ENCODE results near the gene FNTB. TPM values are rescaled to one million over a fixed set of nuclear protein-coding genes. Genes with fewer than 3 reads are reported as not detected.

FNTB gene
- total and polyA plus RNA-seq, 2 donors (not counting 3 experiments of a cell fraction or from before 2014, with no cell fraction given), result 21.0 to 21.6 TPM

DNA sequence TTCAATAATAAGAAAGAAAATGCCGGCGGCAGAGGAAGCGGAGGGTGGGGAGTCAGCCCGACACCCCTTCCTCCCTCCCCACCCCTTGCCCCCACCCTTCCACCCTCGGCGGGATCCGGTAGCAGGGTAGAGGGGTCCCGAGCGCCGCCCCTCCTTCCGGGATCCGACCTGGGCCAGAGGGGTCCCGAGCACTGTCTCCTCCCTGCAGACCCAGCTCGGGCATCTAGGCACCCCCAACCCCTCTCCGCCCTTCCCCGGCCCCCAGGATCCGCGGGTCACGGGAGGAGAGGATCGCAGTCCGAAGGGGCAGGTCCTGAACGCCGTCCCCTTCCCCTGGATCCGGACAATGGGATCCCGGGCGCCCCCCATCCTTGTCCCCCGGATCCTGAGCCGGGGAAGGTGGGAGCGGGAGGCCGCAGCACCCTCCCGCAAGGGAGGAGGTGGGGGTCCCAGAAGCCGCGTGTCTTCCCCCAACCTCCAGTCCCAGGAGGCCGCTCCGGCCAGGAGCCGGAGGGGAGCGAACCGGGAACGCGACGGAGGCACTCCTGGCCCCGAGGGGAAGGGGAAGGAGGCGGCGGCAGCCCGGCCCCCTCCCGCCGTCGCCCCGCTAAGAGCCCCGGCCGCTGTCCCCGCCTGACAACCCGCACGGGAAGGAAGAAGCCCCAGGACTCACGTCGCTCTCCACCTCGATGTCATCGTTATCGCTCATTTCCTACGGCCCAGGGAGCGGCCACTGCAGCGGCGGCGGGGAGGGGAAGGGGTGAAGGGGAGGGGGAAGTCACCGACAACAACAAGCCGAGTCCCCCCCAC, 115.1 kb downstream of the FNTB start:
- no peaks in the 10 kb centered on the region for H3K9me1 ChIP-seq (replicated peaks; ENCODE audit: control insufficient read depth, extremely low read depth, insufficient read depth, low read length)
- H3K4me1 ChIP-seq (ENCODE audit: control insufficient read depth, extremely low read depth, insufficient read depth, low read length), result peaks cover 35% of the 10 kb centered on the region
- FAIRE-seq (no peak), DNase-seq (ENCODE audit: low read depth, low spot score) (no peak)
- H3K36me3 ChIP-seq (ENCODE audit: control insufficient read depth in 2 of 2, extremely low read depth in 1 of 2, insufficient read depth in 2 of 2, low read length in 2 of 2), result peaks cover 0 to 2% of the 10 kb centered on the region in 2 experiments
- intact Hi-C loops (cut with micrococcal nuclease), result loop anchor here (1.0 to 5.0 kb wide), 4 partner anchors 27 to 310 kb away; partner anchors contain the start of genes FNTB and FUT8
- H4K20me1 ChIP-seq (replicated peaks; ENCODE audit: control insufficient read depth, extremely low read depth, insufficient read depth, low read length), result peaks cover 3% of the 10 kb centered on the region
- POLR2A ChIA-PET, result interaction anchor here (0.5 to 0.6 kb wide), 4 partner anchors 19 to 1194 kb away, joined by 3 to 5 read pairs (median 3); no protein-coding TSS in a partner anchor
- H3K27ac ChIP-seq (ENCODE audit: insufficient read depth, low read depth, low read length), result peak overlapping the region; percentile 74
- H3K4me2 ChIP-seq (ENCODE audit: insufficient read depth, low read length), result peak overlapping the region; percentile 92
- peak overlapping the region; percentile 94 for H3K9ac ChIP-seq (replicated peaks; ENCODE audit: extremely low read depth, insufficient read depth, low read length)
- CTCF ChIA-PET, result interaction anchor here (0.9 to 1.7 kb wide), 7 partner anchors 10 to 313 kb away, joined by 3 to 6 read pairs (median 4); partner anchors contain the start of gene FNTB
- no peak for TF ChIP-seq FOS (IDR thresholded peaks at IDR 0.05; ENCODE audit: borderline replicate concordance, insufficient read depth, low read length)
- TF ChIP-seq GATA2 (IDR thresholded peaks at IDR 0.05; ENCODE audit: insufficient read depth, insufficient read length, low read depth, low read length), result no peak
- TF ChIP-seq EZH2 (IDR thresholded peaks at IDR 0.05; ENCODE audit: borderline replicate concordance, low read depth, low read length, severe bottlenecking), result no peak
- no peak for TF ChIP-seq MYC (IDR thresholded peaks at IDR 0.05; ENCODE audit: low read depth, low read length)
- no peak for TF ChIP-seq JUN (IDR thresholded peaks at IDR 0.05; ENCODE audit: borderline replicate concordance, insufficient read depth, insufficient read length, low read depth)
- TF ChIP-seq, protein P1, sequence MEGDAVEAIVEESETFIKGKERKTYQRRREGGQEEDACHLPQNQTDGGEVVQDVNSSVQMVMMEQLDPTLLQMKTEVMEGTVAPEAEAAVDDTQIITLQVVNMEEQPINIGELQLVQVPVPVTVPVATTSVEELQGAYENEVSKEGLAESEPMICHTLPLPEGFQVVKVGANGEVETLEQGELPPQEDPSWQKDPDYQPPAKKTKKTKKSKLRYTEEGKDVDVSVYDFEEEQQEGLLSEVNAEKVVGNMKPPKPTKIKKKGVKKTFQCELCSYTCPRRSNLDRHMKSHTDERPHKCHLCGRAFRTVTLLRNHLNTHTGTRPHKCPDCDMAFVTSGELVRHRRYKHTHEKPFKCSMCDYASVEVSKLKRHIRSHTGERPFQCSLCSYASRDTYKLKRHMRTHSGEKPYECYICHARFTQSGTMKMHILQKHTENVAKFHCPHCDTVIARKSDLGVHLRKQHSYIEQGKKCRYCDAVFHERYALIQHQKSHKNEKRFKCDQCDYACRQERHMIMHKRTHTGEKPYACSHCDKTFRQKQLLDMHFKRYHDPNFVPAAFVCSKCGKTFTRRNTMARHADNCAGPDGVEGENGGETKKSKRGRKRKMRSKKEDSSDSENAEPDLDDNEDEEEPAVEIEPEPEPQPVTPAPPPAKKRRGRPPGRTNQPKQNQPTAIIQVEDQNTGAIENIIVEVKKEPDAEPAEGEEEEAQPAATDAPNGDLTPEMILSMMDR (IDR thresholded peaks at IDR 0.05; ENCODE audit: extremely low read depth in 1 of 2, insufficient read depth in 1 of 2, low read depth in 1 of 2, low read length in 2 of 2), result no peak
- no peak for TF ChIP-seq POLR2AphosphoS5 (IDR thresholded peaks at IDR 0.05; ENCODE audit: insufficient read depth, low read depth, low read length)
- no peak for TF ChIP-seq POLR2A (IDR thresholded peaks at IDR 0.05; ENCODE audit: low read depth, low read length)
- TF ChIP-seq, protein P2, sequence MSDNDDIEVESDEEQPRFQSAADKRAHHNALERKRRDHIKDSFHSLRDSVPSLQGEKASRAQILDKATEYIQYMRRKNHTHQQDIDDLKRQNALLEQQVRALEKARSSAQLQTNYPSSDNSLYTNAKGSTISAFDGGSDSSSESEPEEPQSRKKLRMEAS (IDR thresholded peaks at IDR 0.05; ENCODE audit: insufficient read depth, insufficient read length), result no peak
- peak overlapping the region; percentile 4 for H2AFZ ChIP-seq (ENCODE audit: low read depth, low read length)
- BruUV-seq (replicated peaks), result TSS peak; percentile 19
- H3K27me3 ChIP-seq (ENCODE audit: control insufficient read depth in 2 of 2, insufficient read depth in 2 of 2, low read length in 2 of 2), result no peaks in the 10 kb centered on the region
- H3K4me3 ChIP-seq (replicated peaks in 1 of 3; ENCODE audit: insufficient read depth in 1 of 3, low read depth in 1 of 3, low read length in 3 of 3), result peak overlapping the region; percentile 87 to 91 (median 91)
- H3K79me2 ChIP-seq (ENCODE audit: control insufficient read depth, insufficient read depth, low read length), result peaks cover 45% of the 10 kb centered on the region
- H3K9me3 ChIP-seq (replicated peaks; ENCODE audit: control insufficient read depth, insufficient read depth, low read length), result no peaks in the 10 kb centered on the region
- dilution Hi-C loops (cut with MboI; ENCODE audit: extremely low pct_ligation_motif_present, low sequenced_read_pairs), result no loop called here

All from endothelial cell of umbilical vein (primary cell).